Duodenal mucosa (tissue), 2 donors: Measurements from ENCODE around the gene LEMD2.

Source experiments
- H3K27ac ChIP-seq: one replicate; pipeline ENCODE4 v1.7.0; 2013; ENCODE audit warnings: low read depth, low read length
- H3K27me3 ChIP-seq, 2 donors: one replicate each; pipeline ENCODE4 v1.7.0; 2013; ENCODE audit warnings: low read length in 2 of 2, control low read depth in 1 of 2; ENCODE audit not compliant: insufficient read depth in 2 of 2, control insufficient read depth in 1 of 2
- H3K36me3 ChIP-seq, 2 donors: one replicate each; pipeline ENCODE4 v1.7.0; 2013; ENCODE audit warnings: low read length in 2 of 2, control low read depth in 1 of 2; ENCODE audit not compliant: insufficient read depth in 2 of 2, control insufficient read depth in 1 of 2
- H3K4me1 ChIP-seq, 2 donors: one replicate each; pipeline ENCODE4 v1.7.0; 2013; ENCODE audit warnings: low read length in 2 of 2, control low read depth in 1 of 2; ENCODE audit not compliant: insufficient read depth in 2 of 2, control insufficient read depth in 1 of 2
- H3K4me3 ChIP-seq, 2 donors: one replicate each; pipeline ENCODE4 v1.7.0; 2013; ENCODE audit warnings: low read length in 2 of 2, low read depth in 1 of 2
- H3K9ac ChIP-seq, 2 donors: one replicate each; pipeline ENCODE4 v1.7.0; 2013; ENCODE audit warnings: low read length in 2 of 2, low read depth in 1 of 2
- H3K9me3 ChIP-seq, 2 donors: one replicate each; pipeline ENCODE4 v1.7.0; 2013; ENCODE audit warnings: low read length in 2 of 2, control low read depth in 1 of 2; ENCODE audit not compliant: control insufficient read depth in 1 of 2

LEMD2 gene

DNA sequence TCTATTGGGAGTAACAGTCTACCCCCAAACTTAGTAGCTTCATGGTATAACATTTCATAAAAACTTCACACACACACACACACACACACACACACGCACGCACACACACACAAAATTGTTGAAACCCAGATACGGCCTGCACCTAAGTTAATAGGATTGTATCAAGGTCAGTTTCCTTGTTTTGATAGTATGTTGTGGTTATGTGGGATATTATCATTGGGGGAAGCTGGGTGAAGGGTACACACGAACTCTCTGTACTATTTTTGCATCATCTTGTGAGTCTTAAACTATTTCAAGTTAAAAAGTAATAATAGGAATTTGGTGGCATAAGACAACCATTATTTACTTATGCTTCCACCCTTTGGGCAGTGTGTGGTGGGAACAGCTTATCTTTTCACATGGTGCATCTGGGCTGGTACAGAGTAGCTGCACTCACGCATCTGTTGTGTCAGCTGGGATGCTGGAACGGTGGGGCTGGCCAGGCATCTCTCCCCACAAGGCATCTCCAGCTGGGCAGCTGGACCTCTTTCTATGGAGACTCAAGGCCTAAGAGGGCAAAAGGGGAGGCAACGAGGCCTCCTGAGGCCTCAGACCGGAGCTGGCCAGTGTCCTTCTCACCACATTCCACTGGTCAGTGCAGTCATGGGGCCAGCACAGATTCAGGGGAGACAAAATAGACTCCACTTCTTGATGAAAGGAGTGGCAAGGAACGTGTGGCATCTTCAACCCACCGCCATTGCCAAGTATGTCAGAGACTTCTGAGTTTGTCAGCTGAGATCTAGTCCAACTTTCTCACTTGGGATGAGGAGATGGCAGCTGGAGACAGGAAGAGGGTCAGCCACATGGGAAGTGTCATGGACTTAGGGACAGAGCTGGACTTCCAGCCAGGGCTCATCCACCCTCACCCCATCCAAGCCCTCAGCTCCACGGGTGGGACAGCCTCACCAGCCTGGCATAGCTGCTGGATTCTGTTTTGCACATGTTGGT, 21.7 kb downstream of the LEMD2 start:
- Histone ChIP-seq H3K27ac (no peak overlapping the region), H3K36me3 (peaks cover 0 to 4% of the 10 kb centered on the region in 2 donors), H3K4me3 (no peak overlapping the region), H3K9me3 (no peaks in the 10 kb centered on the region), H3K9ac (no peak overlapping the region), H3K27me3 (peaks cover 4% of the 10 kb centered on the region in 2 donors), H3K4me1 (peaks cover 2 to 30% of the 10 kb centered on the region in 2 donors)

GRCh38 chr6:33765368-33765767, 23.6 kb downstream of the LEMD2 start:
- Histone ChIP-seq H3K27me3 (peaks cover 4% of the 10 kb centered on the region in 2 donors), H3K9me3 (no peaks in the 10 kb centered on the region), H3K4me1 (peaks cover 7 to 23% of the 10 kb centered on the region in 2 donors), H3K36me3 (no peaks in the 10 kb centered on the region), H3K4me3 (no peak overlapping the region), H3K9ac (no peak overlapping the region), H3K27ac (no peak overlapping the region)

- no peak overlapping the region for H3K27ac ChIP-seq
- H3K4me1 ChIP-seq, result peaks cover 7 to 16% of the 10 kb centered on the region in 2 donors
- no peaks in the 10 kb centered on the region for H3K27me3 ChIP-seq
- no peaks in the 10 kb centered on the region for H3K9me3 ChIP-seq
- H3K36me3 ChIP-seq, result no peaks in the 10 kb centered on the region
- H3K9ac ChIP-seq, result no peak overlapping the region
- H3K4me3 ChIP-seq, result no peak overlapping the region
These were observed 24.9 kb downstream of the LEMD2 start for GRCh38 chr6:33764036-33764435.

DNA sequence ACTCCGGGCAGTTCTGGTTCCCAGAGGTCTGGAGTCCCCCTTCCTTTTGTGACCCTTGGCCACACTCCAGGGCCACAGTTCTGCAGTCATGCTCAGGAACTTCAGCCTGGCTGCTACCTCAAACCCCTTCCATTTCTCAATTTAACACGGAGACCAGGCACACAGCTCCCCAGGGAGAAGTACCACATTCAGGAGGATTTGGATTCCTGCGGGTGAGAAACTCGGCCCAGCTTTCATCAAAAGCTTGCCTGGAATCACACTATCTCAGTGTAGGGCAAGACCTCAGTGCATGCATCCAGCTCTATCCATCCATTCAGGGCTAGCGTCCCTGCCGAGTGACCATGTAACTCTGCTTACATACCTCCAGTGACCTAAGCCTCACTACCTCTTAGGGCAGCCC, 25.4 kb downstream of the LEMD2 start:
- H3K4me1 ChIP-seq, result peaks cover 7 to 12% of the 10 kb centered on the region in 2 donors
- no peaks in the 10 kb centered on the region for H3K27me3 ChIP-seq
- no peak overlapping the region for H3K9ac ChIP-seq
- no peak overlapping the region for H3K27ac ChIP-seq
- H3K4me3 ChIP-seq, result no peak overlapping the region
- H3K9me3 ChIP-seq, result no peaks in the 10 kb centered on the region
- H3K36me3 ChIP-seq, result no peaks in the 10 kb centered on the region

DNA sequence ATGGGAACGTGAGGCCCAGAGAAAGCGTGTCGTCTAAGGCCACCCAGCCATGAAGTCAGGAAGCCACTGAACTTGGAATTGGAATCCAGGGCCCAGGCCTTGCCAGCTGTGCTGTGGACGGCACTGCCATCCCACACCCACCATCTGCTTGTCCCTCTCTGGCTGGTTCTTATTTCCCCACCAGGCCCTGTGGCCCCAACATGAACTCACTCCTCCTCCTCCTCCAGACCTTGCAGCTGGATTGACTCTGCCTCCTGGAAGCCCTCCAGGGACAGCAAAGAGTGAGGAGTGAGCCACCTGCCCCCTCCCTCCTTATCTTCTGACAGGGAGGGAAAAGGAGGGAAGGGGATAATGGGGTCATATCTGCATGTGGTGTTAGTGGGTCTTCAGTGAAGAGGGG, 26.2 kb downstream of the LEMD2 start:
- Histone ChIP-seq H3K27me3 (no peaks in the 10 kb centered on the region), H3K36me3 (no peaks in the 10 kb centered on the region), H3K4me3 (no peak overlapping the region), H3K4me1 (peaks cover 7 to 12% of the 10 kb centered on the region in 2 donors), H3K9ac (no peak overlapping the region), H3K27ac (no peak overlapping the region), H3K9me3 (no peaks in the 10 kb centered on the region)

DNA sequence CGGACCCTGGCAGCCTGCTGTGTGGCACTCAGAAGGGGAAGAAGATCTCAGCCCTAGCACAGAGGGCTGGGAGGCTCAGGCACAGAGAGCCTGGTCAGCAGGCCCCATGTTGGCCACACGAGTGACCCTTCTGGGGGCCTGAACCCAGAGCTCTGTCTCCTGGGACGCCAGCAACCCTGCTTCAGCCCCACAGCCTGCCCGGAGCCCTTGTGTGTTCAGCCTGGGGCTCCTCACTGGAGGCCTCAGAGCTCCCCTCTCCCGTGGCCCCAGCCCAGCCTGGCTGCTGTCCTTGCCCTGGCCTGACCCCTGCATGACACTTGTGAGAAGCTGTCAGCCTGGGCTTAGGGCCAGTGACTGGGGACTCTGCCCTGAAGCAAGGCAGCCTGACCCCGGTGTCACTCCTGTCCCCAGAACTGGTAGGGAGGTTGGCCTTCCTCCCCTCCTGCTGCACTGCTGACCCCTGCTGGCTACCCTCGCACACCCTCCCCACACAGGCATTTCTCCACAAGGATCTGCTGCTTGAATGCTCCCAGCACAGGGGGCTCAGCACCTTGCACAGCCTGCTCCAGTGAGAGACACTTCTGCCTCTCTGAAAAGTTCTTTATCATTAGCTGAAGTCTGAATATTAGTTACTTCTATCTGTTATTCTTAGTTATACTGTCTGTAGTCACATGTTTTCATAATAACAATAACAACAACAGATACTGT, 26.9 kb downstream of the LEMD2 start:
- no peaks in the 10 kb centered on the region for H3K36me3 ChIP-seq
- no peak overlapping the region for H3K9ac ChIP-seq
- no peak overlapping the region for H3K4me3 ChIP-seq
- H3K27ac ChIP-seq, result no peak overlapping the region
- no peaks in the 10 kb centered on the region for H3K9me3 ChIP-seq
- no peaks in the 10 kb centered on the region for H3K27me3 ChIP-seq
- H3K4me1 ChIP-seq, result peaks cover 7 to 12% of the 10 kb centered on the region in 2 donors

DNA sequence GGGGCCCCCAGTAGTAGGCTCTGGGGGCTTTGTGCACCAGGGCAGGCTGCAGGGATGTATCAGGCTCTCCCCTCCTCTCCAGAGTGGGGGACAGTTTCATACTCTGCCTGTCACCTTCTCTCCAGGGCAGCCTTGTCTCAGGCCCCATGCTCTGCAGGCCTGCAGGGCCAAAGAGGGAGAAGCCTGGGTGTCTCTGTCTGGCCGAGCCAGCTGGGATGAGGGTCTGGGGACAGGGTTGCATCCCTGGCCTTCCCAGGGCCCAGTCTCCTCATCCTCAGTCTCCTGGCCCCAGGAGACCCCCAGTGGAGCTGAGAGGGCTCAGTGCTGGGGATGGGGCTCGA, 27.4 kb downstream of the LEMD2 start:
- H3K4me3 ChIP-seq, result no peak overlapping the region
- no peaks in the 10 kb centered on the region for H3K27me3 ChIP-seq
- H3K36me3 ChIP-seq, result no peaks in the 10 kb centered on the region
- no peak overlapping the region for H3K27ac ChIP-seq
- H3K9ac ChIP-seq, result no peak overlapping the region
- no peaks in the 10 kb centered on the region for H3K9me3 ChIP-seq
- H3K4me1 ChIP-seq, result peaks cover 7 to 12% of the 10 kb centered on the region in 2 donors

DNA sequence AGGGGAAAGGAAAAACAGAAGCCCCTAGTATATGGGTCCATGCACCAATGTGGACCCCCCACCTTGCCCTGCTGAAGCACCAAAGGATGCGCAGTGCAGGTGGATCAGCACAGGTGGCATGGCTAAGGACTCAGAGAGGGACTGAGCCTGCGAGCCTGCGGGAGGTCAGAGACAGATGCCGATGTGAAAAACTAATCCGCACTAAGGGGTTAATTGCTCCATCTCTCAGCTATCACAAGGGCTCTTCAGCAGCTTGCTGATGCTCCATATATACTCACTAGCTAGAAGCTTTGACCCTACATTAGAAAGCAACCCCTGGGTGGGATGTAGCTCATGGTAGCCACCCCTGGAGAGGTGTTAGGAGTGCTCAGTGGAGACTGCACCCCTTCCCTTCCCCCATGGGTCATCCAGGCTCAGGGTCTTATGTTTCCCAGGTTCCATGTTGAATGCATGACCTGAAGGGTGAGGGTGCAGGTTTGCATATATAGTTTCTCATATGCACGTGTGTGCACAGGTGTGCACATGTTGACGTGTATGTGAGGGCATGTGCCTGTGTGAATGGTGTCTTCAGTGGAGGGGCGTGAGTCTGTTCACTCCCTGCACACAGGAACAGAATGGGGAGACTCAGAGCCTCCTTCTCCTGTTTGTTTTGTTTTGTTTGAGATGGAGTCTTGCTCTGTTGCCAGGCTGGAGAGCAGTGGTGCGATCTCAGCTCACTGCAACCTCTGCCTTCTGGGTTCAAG, 28.9 kb downstream of the LEMD2 start:
- Histone ChIP-seq H3K9me3 (no peaks in the 10 kb centered on the region), H3K27ac (no peak overlapping the region), H3K4me3 (no peak overlapping the region), H3K4me1 (peaks cover 7 to 12% of the 10 kb centered on the region in 2 donors), H3K9ac (no peak overlapping the region), H3K27me3 (no peaks in the 10 kb centered on the region), H3K36me3 (no peaks in the 10 kb centered on the region)

DNA sequence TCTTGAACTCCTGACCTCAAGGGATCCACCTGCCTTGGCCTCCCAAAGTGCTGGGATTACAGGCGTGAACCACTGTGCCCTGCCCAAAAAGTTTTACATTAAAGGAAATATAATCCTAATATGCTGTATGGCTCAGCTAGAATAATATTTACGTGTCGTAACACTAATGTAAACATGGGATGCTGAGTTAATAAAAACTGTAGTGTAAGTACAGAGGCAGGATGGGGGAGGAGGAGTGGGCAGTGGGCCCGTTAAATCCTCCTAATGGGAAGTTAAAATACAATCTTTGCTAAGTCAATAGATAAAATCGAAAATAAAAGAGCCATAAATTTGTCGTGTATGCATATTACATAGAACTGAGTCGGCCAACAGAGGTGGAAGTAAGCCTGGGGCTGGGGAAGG, 30.1 kb downstream of the LEMD2 start:
- Histone ChIP-seq H3K9me3 (no peaks in the 10 kb centered on the region), H3K4me3 (no peak overlapping the region), H3K27me3 (no peaks in the 10 kb centered on the region), H3K4me1 (peaks cover 7 to 12% of the 10 kb centered on the region in 2 donors), H3K9ac (no peak overlapping the region), H3K36me3 (no peaks in the 10 kb centered on the region), H3K27ac (no peak overlapping the region)

DNA sequence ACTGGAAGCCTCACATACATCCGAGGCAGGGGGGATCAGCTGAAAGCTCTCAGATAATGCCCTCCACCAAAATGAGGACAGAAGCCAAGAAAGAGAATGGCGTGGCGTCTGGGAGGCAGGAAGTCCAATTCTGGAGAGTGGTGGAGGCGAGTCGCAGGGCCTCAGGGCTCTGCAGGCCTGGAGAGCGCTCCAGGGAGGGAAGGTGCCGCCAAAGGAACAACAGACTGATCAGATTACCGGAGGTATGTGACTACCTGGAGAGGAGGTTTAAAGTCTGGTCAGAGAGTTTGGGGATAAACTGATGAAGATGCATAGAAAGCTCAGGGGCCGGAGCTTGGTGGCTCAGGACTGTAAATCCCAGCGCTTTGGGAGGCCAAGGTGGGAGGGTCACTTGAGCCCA, 31.0 kb downstream of the LEMD2 start:
- no peak overlapping the region for H3K27ac ChIP-seq
- H3K36me3 ChIP-seq, result no peaks in the 10 kb centered on the region
- no peaks in the 10 kb centered on the region for H3K27me3 ChIP-seq
- no peaks in the 10 kb centered on the region for H3K9me3 ChIP-seq
- H3K4me3 ChIP-seq, result no peak overlapping the region
- no peak overlapping the region for H3K9ac ChIP-seq
- H3K4me1 ChIP-seq, result peaks cover 7 to 12% of the 10 kb centered on the region in 2 donors
